Right lung (tissue), 5 donors: Measurements from ENCODE around the gene CAP1. TPM values are rescaled to one million over a fixed set of nuclear protein-coding genes. Genes with fewer than 3 reads are reported as not detected.
"Not testable (repeated sequence)": the region's sequence is repeated elsewhere in the genome, so short reads cannot be mapped to it uniquely, and the experiment has no call there.

Experiments used
- DNase-seq, 2 donors: peaks; one replicate each; pipeline ENCODE4 v3.0.0-alpha.2; 2013
- polyA plus RNA-seq, 5 donors: library from polyadenylated mRNA; unstranded; fragments of 120-200 nt; gene quantifications; one replicate each; pipeline versions ENCODE4 v1.2.1 to v1.2.3, GENCODE V29; 2013; ENCODE audit warnings: inconsistent platforms in 1 of 5, low replicate concordance in 1 of 5; ENCODE audit not compliant: insufficient read length in 5 of 5, insufficient read depth in 1 of 5

Gene CAP1
- polyA plus RNA-seq, 5 donors: 149 to 170 (median 166) TPM

DNA sequence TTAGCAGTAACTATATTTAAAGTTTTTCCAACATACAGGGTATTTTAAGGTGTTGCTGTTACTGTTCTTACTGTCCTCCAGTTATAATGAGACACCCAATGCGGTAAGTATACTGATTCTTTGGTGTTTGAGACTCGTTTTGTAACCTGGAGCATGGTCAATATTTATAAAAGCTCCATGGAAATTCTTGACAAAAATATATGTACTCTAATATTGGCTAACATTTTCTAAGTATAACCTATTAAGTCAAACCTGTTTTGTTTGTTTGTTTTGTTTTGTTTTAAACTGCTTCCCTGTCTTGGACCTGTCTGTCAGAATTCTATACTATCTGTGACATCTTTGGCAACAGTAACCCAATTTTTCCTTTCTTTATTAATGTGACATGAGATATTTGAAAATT lies 15.9 kb upstream of the CAP1 start:
- no peak for DNase-seq

DNA sequence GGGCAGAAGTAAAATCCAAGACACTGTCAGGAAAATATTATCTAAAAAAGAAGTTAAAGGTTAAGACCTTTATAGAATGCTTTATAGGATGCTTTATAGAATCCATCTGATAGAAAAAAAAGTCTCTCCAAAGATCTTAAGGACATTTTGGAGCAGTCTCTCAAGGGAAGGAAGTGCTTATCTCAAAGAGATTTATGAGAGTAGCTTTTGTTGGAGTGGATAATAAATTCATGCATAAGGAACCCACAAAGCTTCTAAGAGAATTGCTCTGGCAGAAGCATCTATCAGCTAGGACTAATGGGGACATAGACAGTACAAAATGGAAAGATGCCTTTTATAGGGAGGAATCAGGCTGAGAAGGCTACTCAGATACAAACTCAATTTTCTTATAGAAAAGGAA lies 12.9 kb upstream of the CAP1 start:
- DNase-seq: no peak

DNA sequence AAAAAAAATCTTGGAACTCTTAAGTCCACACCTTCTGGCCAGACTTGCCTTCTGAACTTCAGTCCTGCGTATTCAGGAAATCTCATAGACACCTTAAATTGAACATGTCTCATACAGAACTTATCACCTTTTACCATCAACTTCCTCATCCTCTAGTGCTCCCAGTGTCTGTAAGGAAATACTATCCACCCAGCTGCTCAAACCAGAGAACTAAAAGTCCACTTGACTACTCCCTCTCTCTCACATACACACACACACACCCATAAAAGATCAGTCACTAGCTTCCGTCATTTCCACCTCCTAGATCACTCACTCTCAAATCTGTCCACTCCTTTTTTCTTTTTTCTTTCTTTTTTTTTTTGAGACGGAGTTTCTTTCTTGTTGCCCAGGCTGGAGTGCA lies 10.9 kb upstream of the CAP1 start:
- no peak for DNase-seq

DNA sequence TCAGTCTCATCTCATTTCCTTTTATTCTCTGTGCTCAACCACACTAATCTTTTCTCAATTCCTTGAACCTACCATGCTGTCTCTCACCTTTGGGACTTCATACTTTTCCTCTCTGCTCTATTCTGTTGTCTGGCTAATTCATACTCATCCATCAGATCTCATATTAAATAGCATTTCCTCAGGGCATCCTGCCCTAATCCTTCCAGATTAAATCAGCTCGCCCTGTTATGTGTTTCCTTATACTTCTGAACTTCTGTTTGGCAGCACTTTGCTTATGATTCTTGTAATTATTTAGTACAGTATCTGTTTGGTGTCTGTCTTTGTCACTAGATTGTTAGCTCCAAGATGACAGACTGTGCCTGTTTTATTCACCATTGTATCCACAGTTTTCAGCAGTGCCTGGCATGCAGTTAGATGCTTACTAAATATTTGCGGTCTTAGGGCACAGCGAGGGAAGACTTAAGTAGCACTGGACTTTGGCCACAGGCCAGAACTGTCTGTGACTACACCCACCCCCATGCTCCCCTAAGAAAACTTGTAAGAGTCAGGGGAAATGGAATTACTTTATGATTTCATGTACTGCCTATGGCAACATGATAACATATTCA lies 9.9 kb upstream of the CAP1 start:
- no peak for DNase-seq

DNA sequence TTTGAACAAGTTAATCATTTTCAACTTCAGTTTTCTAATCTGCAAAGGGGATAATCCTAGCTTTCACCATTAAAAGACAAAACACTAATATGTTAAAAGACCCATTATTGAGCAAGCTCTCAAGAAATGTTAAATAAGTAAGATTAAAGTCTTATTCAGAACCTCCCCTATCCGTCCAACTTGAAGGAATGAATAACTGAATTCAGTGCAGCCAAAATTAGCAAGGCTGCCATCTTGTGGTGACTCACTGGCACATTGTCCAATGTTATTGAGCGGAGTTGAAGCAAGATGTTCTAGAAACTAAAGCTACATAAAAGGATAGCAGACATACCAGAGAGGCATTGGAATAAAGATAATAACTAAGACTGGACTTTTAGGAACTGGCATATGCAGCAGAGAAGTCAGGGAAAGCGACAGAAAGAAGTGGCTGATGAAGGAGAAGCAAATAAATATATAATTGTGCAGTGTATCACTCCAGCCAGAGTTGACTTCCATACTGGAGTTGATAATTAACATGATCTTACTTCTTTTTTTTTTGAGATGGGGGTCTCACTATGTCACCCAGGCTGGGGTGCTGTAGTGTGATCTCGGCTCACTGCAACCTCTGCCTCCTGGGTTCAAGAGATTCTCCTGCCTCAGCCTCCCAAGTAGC lies 8.2 kb upstream of the CAP1 start:
- peak; percentile 20 to 27 for DNase-seq

DNA sequence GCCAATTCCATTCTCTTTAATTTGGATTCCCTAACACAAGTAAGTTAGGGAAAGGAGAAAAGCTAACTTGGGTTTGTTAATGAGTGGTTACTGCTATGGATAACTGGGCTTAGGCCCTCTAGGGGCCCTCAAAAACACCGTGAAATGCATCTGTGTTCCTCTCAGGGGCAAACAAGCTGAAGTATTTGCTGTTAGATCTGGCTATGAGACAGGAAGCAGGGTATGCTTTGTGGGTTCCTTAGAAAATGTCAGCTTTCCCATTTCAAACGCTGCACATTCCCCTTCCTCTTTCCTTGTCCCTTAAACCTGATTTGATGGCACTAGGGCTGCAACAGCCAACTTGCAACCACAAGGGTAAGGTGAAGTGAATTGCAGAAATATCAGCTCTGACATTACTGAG lies 5.7 kb upstream of the CAP1 start:
- no peak for DNase-seq

DNA sequence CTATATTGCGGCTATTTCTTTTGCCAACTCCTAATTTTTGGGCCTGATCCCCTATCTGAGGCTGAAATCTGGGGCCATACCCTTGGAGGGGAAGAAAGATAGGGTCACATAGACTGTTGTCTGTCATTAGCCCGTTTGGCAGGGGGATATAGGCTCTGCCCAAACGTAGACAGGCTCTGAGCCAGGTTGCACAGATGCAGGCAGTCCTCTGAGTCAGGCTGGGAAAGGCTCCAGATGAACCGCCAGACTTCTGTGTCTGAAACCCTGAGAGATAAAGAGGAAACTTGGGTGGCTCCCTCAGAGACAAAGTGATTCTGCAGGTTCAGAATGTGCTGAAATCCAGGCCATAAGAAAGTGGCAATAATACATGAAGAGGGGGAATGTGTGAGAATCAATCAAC lies 4.0 kb upstream of the CAP1 start:
- peak; percentile 31 for DNase-seq

DNA sequence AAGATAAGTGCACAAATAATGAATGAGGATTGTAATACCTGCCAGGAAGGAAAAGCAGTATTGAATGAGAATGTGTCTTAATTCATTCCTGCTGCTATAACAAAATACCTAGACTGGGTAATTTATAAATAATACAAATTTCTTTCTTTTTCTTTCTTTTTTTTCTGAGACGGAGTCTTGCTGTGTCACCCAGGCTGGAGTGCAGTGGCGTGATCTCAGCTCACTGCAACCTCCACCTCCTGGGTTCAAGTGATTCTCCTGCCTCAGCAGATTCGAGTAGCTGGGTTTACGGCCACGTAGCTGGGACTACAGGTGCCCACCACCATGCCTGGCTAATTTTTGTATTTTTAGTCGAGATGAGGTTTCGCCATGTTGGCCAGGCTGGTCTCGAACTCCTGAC lies 3.3 kb upstream of the CAP1 start:
- not testable (repeated sequence) for DNase-seq

DNA sequence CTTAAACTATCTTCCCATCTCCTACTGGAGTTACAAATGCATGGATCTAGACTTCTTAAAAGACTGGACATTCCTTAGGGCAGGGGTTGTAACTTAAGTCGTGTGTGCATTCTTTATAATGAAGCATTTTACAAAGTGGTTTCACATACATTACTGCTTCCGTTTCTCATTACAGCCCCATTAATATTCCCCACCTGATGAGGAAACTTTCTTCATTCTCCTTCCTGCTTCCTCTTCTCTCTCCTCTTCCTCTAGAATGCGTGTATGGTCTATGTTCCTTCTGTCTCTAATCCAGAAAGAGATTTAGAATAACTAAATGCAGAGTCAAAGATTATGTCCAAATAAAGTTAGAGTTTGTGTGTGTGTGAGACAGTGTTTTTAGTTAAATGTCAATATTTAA lies 1.8 kb upstream of the CAP1 start:
- DNase-seq: no peak

DNA sequence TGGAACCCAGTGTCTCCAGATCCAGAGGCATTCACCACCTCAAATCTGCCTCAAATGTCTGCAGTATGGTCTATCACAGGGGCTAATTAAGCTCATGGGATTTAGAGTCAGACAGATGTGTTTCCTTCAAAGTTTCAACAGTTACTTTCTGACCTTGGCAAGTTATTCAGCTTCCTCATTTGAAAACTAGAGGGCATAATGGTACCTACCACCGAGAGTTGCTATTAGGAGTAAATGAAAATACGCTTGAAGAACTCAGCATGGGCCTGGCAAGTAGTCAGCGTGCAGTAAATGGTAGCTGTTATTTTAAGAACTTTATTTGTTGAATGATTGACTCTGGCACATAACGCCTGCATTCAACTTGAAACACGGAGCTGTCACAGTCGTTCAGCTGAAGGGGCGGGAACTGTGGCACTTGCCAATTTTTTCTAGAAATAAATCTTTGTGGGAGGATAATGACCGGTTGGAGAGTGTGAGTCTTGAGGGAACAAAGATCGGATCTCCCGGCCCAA lies 1.2 kb upstream of the CAP1 start:
- DNase-seq: peak in 1 of 2 donors; percentile 51

DNA sequence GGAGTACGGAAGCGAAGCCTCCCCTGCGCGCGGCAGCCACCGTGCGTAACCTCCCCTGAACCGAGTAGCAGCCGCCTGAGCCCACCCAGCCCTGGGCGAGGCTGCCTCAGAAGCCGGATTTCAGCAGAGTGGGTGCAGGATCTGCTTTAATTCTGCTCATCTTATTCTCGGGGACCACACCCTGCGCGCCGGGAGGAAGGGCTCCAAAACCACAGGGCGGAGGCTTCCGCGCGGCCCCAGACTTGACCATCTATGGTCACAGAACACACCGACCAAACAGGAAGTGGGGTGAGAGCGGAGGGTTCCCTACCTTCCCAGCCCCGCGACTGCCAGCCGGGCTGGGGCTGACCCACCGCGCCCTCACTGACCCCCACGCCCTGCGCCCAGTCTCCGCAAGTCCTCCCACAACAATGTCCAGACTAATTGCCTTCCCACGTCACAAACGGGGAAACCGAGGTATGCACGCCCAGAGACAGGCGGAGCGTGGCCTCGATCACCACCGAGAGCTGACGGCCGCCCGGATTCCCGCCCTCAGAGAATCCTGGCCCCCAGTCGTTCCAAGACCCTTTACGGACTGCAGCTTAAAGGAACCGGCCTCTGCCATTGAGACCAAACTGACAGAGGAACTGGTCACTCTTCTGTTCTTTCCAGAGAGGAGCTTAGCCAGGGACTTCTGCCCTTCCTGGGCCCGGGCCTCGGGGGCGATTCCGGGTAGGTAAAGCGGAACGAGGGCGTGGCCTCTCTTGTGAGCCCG lies 595 bp upstream of the CAP1 start:
- DNase-seq: peak; percentile 61 to 74

DNA sequence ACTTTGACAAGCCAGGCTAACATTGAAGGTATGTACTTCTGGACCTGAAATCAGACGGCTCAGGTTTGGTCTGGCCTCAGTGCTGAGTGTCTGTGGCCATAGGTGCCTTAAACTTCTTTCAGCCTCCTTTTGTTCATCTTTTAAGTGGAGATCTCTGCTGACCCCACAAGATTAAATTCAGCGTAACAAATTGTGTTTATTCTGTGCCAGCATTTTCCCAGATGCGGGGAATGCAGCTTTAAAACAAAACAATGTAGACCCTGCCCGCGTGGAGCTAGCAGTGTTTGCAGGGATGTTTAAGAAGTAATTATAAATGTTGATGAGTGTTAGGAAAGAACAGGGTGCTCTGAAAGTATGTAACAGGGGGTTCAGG lies 923 bp downstream of the CAP1 start:
- no peak for DNase-seq

DNA sequence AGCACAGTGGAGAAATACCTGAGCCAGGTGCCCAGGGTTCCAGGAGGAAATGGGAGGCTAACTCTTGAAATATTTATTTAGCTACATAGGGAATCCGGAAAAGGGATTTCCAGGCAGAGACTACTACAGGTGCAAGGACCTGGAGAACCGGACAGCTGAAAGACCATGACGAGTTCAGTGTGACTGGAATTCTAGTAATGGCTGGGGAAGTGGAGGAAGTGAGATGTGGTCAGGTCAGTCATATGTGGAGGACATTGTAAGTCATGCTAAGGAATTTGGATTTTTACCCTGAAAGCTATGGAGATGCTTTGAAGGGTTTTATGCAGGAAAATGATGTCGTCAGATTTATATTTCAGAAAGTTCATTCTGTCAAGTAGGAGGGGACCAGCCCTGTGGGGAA lies 1.8 kb downstream of the CAP1 start:
- DNase-seq: no peak

DNA sequence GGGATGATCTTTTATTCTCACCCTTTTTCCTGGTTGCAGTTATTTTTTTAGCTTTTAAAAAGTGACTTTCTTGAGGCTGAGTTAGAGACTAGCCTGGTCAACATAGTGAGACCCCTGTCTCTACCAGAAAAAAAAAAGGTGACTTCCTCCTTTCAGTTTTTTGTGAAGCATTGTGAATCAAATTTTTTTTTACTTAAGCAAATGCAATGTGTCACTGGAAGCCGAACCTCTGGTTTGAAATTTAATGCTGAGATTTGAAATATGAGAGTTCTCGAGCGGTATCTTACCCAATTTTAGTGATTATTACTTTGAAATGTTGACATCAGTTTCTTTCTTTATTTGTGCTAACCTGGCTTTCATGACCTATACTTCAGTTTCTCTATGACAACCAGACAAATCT lies 3.6 kb downstream of the CAP1 start:
- no peak for DNase-seq

DNA sequence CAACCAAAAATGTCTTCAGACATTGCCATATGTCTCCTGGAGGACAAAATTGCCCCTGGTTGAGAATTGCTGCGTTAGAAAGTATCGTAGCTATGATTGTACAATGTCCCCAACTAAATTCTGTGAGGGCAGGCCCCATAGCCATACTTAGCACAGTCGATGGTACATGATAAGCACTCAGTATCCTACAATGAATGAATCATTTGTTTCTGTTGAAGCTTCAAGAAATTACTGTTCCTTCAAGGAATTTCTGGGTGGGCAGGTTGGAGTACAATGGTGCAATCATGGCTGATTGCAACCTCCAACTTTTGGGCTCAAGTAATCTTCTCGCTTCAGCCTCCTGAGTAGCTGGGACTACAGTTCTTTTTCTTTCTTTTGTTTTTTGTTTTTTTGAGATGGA lies 4.7 kb downstream of the CAP1 start:
- DNase-seq: no peak

DNA sequence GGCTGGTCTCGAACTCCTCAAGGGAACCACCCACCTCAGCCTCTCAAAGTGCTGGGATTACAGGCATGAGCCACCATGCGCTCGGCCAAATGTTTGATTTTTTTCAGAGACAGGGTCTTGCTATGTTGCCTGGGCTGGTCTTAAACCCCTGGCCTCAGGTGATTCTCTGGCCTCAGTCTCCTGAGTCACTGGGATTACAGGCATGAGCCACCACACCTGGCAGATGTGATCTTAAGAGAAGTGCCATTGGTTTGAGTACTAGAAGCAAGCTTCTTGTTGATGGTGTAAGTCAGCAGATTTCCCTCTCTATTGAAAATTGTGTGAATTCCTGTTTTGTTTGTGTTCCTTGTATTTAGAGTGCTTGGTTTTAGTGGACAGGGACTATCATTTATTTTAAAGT lies 5.2 kb downstream of the CAP1 start:
- no peak for DNase-seq

DNA sequence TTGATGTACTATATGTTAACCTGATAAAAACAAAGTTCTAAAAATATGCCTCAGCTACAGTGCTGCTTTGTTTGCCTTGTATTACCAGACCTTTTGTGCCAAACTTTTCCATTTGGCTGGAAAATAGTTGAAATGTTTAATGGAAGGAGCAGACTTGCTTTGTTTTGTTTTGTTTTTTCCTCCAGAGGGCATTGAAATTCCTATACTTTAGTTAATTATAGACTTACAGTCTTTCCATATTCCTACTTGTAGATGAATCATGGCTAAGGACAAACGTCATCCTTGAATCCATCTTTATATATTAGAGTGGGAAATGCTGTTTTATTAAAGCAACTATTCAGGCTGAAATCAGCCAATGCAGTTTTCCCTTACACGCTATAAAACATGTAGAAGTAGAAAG lies 6.7 kb downstream of the CAP1 start:
- no peak for DNase-seq

DNA sequence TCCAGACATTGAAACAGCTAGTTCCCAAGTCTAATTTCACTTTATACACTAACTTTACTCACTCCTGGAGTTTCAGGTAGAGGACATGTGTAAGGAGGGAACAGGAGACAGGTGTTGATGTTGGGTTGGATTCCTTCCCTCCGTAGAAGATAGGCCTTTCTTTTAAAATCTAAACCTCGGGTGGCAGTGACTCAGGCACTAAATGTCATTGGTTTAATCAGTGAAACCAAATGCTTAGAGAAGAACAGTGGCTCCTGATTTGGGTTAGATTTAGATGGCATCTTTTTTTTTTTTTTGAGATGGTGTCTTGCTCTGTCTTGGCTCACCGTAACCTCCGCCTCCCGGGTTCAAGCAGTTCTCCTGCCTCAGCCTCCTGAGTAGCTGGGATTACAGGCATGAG lies 7.2 kb downstream of the CAP1 start:
- DNase-seq: no peak

DNA sequence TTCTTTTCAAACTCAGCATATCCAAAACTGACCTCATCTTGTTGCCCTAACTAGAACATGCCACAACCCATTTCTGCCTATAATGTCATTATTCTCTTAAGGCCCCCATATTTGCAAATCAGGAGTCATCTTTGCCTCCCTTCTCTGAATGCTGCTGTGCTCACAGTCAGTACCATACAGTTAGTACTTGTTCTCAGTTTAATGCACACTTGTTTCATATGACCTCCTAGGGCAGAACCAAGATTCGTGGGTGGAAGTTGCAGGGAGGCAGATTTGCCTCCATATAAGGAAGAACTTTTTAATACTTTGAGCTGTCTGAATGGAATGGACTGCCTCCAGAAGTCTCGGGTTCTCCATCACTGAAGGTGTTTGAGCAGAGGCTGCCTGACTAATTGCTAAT lies 9.2 kb downstream of the CAP1 start:
- DNase-seq: no peak

DNA sequence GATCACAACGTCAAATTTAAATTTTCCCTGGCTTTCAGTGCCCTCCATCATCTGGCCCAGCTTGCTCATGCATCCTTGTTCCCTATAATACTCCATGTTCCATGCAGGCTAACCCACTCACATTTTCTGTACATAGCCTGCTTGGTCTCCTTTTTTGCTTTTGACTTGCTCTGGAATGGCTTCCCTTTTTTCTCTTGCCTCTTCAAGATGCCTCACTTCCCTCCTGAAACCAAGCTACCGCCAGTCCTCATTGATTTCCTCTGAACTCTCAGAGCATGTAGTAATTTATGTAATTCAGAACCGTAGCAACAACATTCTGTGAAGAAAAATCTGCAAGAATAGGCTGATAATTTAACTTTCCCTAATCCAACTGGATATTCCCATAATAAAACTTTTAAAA lies 10.3 kb downstream of the CAP1 start:
- DNase-seq: no peak

DNA sequence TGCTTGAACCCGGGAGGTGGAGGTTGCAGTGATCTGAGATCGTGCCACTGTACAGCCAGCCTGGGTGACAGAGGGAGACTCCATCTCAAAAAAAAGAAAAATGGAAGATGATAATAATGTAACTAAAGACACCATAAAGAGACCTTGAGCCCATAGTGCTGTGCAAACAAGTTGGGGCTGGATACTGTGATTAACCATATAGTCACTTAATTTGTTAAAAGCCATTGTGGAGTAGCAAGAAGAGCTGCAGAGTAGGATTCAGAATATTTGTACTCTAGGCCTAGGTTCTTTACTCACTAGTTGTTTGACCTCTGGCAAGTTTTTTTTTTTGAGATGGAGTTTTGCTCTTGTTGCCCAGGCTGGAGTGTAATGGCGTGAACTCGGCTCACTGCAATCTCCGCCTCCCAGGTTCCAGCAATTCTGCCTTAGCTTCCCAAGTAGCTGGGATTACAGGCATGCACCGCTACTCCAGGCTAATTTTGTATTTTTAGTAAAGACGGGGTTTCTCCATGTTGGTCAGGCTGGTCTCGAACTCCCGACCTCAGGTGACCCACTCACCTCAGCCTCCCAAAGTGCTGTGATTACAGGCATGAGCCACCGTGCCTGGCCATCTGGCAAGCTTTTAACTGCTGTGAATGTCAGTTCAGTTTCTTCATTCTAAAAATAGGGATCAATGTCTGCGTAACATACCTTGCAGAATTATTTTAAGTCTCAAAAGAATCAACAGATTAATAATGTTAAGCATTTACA lies 12.8 kb downstream of the CAP1 start:
- no peak for DNase-seq

DNA sequence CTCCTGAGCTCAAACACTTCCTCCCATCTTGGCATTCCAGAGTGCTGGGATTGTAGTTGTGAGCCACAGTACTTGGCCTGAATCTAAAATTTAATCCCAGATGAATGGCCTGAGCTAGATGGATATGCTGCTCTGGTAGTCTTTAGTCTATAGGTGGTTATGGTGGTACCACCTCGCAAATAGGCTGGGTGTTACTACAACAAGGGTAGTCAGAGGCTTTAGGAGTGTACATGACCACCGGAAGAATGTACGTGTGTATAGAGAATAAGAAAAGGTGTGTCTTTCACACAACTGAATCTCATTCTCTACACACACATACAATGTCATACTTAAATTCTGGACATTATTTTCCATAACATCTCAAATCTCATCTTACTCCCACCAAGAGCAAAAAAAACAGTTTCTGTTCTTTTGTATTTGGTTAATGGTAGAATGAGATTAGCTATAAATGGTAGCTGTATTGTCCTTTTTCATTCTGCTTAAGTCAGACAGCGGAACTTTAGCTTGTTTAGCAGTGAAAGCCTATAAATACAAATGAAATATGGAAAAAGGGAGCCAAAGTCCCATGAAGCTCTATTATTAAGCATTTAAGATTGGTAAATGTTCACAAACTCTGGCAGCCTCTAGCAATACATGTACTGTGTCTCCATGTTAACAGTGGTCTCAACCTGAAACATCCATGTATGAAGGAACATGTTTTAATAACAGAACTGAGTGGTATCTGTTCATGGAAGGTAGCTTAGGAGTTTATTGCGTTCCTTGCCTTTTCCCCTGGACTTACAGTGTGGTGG lies 16.2 kb downstream of the CAP1 start:
- DNase-seq: no peak
